ENCODE data around the gene MEX3B. TPM values are rescaled to one million over a fixed set of nuclear protein-coding genes. Genes with fewer than 3 reads are reported as not detected.

The MEX3B gene
- total and polyA plus RNA-seq, 8 donors, result 0.13 to 2.2 (median 0.45) TPM

- 87% methylated on average over 12 of the region's 12 CpGs for WGBS, 2 donors
- Histone ChIP-seq H3K36me3 (no peaks in the 10 kb centered on the region), H3K4me1 (no peaks in the 10 kb centered on the region), H3K27me3 (peaks cover 0 to 8% (median 3%) of the 10 kb centered on the region in 4 donors), H3K27ac (no peak overlapping the region), H3K4me3 (no peak overlapping the region), H3K9me3 (no peaks in the 10 kb centered on the region)
- no peak for DNase-seq
- intact Hi-C loops (cut with DNase I), result no loop called here
- no peak for FAIRE-seq
- ATAC-seq, result no peak
- TF ChIP-seq CTCF (IDR thresholded peaks at IDR 0.05), result no peak
Observed at GRCh38 chr15:82052751-82053150, 6.9 kb upstream of the MEX3B start.

GRCh38 chr15:82051664-82052063, 5.8 kb upstream of the MEX3B start:
- no peak overlapping the region for H3K27ac ChIP-seq
- ATAC-seq, result no peak
- H3K9me3 ChIP-seq, result no peaks in the 10 kb centered on the region
- no peak for FAIRE-seq
- no peaks in the 10 kb centered on the region for H3K36me3 ChIP-seq
- H3K4me3 ChIP-seq, result no peak overlapping the region
- H3K27me3 ChIP-seq, result peaks cover 0 to 8% (median 3%) of the 10 kb centered on the region in 4 donors
- TF ChIP-seq CTCF (IDR thresholded peaks at IDR 0.05), result no peak
- WGBS, 2 donors, result 37 to 47% methylated on average over 6 of the region's 6 CpGs
- DNase-seq, result no peak
- H3K4me1 ChIP-seq, result no peaks in the 10 kb centered on the region
- intact Hi-C loops (cut with DNase I), result no loop called here

- Histone ChIP-seq H3K4me1 (peaks cover 0 to 9% (median 0%) of the 10 kb centered on the region in 3 donors), H3K27ac (no peak overlapping the region), H3K27me3 (peaks cover 0 to 5% (median 0%) of the 10 kb centered on the region in 4 donors), H3K9me3 (no peaks in the 10 kb centered on the region), H3K36me3 (no peaks in the 10 kb centered on the region), H3K4me3 (no peak overlapping the region)
- WGBS, 2 donors, result 69 to 81% methylated on average over 8 of the region's 8 CpGs
- intact Hi-C loops (cut with DNase I), result no loop called here
- ATAC-seq, result no peak
- FAIRE-seq, result no peak
- no peak for TF ChIP-seq CTCF (IDR thresholded peaks at IDR 0.05)
- DNase-seq, result no peak
Observed at GRCh38 chr15:82048811-82049210, 3.0 kb upstream of the MEX3B start.

- Histone ChIP-seq H3K36me3 (no peaks in the 10 kb centered on the region), H3K27me3 (peaks cover 0 to 5% (median 0%) of the 10 kb centered on the region in 4 donors), H3K27ac (peak overlapping the region in 2 of 4 donors; percentile 19 to 22), H3K4me3 (peak overlapping the region; percentile 39 to 79 (median 69)), H3K4me1 (peaks cover 0 to 9% (median 0%) of the 10 kb centered on the region in 3 donors), H3K9me3 (no peaks in the 10 kb centered on the region)
- ATAC-seq (peak in 1 of 4 donors; percentile 1), FAIRE-seq (no peak), DNase-seq (peak in 1 of 6 donors; percentile 75)
- TF ChIP-seq CTCF (IDR thresholded peaks at IDR 0.05), result no peak
- intact Hi-C loops (cut with DNase I), result no loop called here
- WGBS, 2 donors, result 12% methylated on average over 55 to 56 of the region's 56 CpGs
Observed at GRCh38 chr15:82047453-82048400, 1.9 kb upstream of the MEX3B start.

All from pancreas (tissue), 10 donors.